ENCODE measurements around the gene LIMS1. TPM values are rescaled to one million over a fixed set of nuclear protein-coding genes. Genes with fewer than 3 reads are reported as not detected.

LIMS1 gene
- total RNA-seq, 2 experiments from 2014 or later, result 18.5 to 21.3 TPM

- intact Hi-C loops (cut with DNase I, micrococcal nuclease), result loop anchor here (10.0 kb wide), 3 partner anchors 53 to 653 kb away; partner anchors contain the start of gene LIMS1 (in 1 of the 2)
- H3K9me3 Mint-ChIP-seq, result no peaks in the 10 kb centered on the region
- H3K27me3 Mint-ChIP-seq, result no peaks in the 10 kb centered on the region
- peaks cover 4% of the 10 kb centered on the region for H3K4me1 ChIP-seq (ENCODE audit: insufficient read depth, low read length)
- ATAC-seq (ENCODE audit: poor library complexity) (peak; percentile 61), DNase-seq (peak in 2 of 14 experiments; percentile 48 to 57)
- H3K27ac Mint-ChIP-seq, result peak overlapping the region; percentile 53
- H3K4me3 ChIP-seq (ENCODE audit: low read length), result peak overlapping the region; percentile 9
- H3K36me3 ChIP-seq (ENCODE audit: insufficient read depth, low read length), result no peaks in the 10 kb centered on the region
- POLR2A ChIA-PET, result interaction anchor here (0.9 kb wide), 1 partner anchor 23 kb away, joined by 3 read pairs; no protein-coding TSS in a partner anchor
- no peak for TF ChIP-seq CTCF (IDR thresholded peaks at IDR 0.05)
- no peaks in the 10 kb centered on the region for H3K27me3 ChIP-seq (ENCODE audit: control insufficient read depth in 1 of 2, insufficient read depth in 2 of 2, low read length in 2 of 2)
- no peaks in the 10 kb centered on the region for H3K9me3 ChIP-seq (ENCODE audit: control insufficient read depth in 1 of 2, insufficient read depth in 1 of 2, low read length in 2 of 2)
- H3K36me3 Mint-ChIP-seq (ENCODE audit: low read depth), result no peaks in the 10 kb centered on the region
- peaks cover 22% of the 10 kb centered on the region for H3K4me1 Mint-ChIP-seq (ENCODE audit: low read depth)
- peak overlapping the region in 1 of 2 donors; percentile 49 for H3K27ac ChIP-seq (ENCODE audit: low read depth in 1 of 2, low read length in 2 of 2)
- peak overlapping the region; percentile 9 for H3K4me3 Mint-ChIP-seq
- CTCF ChIA-PET, result no interaction called here
Measured at GRCh38 chr2:108588070-108588668, 53.9 kb downstream of the LIMS1 start.

GRCh38 chr2:108589372-108589771 is 55.1 kb downstream of the LIMS1 start:
- Mint-ChIP-seq H3K27ac (no peak overlapping the region), H3K9me3 (no peaks in the 10 kb centered on the region), H3K36me3 (ENCODE audit: low read depth) (no peaks in the 10 kb centered on the region), H3K27me3 (no peaks in the 10 kb centered on the region), H3K4me1 (ENCODE audit: low read depth) (peaks cover 30% of the 10 kb centered on the region), H3K4me3 (no peak overlapping the region)
- Histone ChIP-seq H3K27ac (ENCODE audit: low read depth in 1 of 2, low read length in 2 of 2) (no peak overlapping the region), H3K4me1 (ENCODE audit: insufficient read depth, low read length) (no peaks in the 10 kb centered on the region), H3K36me3 (ENCODE audit: insufficient read depth, low read length) (no peaks in the 10 kb centered on the region), H3K9me3 (ENCODE audit: control insufficient read depth in 1 of 2, insufficient read depth in 1 of 2, low read length in 2 of 2) (no peaks in the 10 kb centered on the region), H3K4me3 (ENCODE audit: low read length) (no peak overlapping the region), H3K27me3 (ENCODE audit: control insufficient read depth in 1 of 2, insufficient read depth in 2 of 2, low read length in 2 of 2) (no peaks in the 10 kb centered on the region)
- ChIA-PET CTCF (no interaction called here), POLR2A (no interaction called here)
- ATAC-seq (ENCODE audit: poor library complexity) (no peak), DNase-seq (no peak)
- TF ChIP-seq CTCF (IDR thresholded peaks at IDR 0.05), result no peak
- intact Hi-C loops (cut with DNase I, micrococcal nuclease), result loop anchor here (10.0 kb wide), 3 partner anchors 55 to 655 kb away; partner anchors contain the start of gene LIMS1 (in 1 of the 2)

GRCh38 chr2:108589781-108590180 is 55.5 kb downstream of the LIMS1 start:
- Histone ChIP-seq H3K4me1 (ENCODE audit: insufficient read depth, low read length) (peaks cover 1% of the 10 kb centered on the region), H3K4me3 (ENCODE audit: low read length) (no peak overlapping the region), H3K36me3 (ENCODE audit: insufficient read depth, low read length) (no peaks in the 10 kb centered on the region), H3K27me3 (ENCODE audit: control insufficient read depth in 1 of 2, insufficient read depth in 2 of 2, low read length in 2 of 2) (no peaks in the 10 kb centered on the region), H3K9me3 (ENCODE audit: control insufficient read depth in 1 of 2, insufficient read depth in 1 of 2, low read length in 2 of 2) (no peaks in the 10 kb centered on the region), H3K27ac (ENCODE audit: low read depth in 1 of 2, low read length in 2 of 2) (no peak overlapping the region)
- H3K27ac Mint-ChIP-seq, result no peak overlapping the region
- H3K4me1 Mint-ChIP-seq (ENCODE audit: low read depth), result peaks cover 34% of the 10 kb centered on the region
- no peak for TF ChIP-seq CTCF (IDR thresholded peaks at IDR 0.05)
- ATAC-seq (ENCODE audit: poor library complexity) (no peak), DNase-seq (no peak)
- no peaks in the 10 kb centered on the region for H3K36me3 Mint-ChIP-seq (ENCODE audit: low read depth)
- intact Hi-C loops (cut with DNase I, micrococcal nuclease), result loop anchor here (5.0 to 10.0 kb wide), 4 partner anchors 55 to 655 kb away; partner anchors contain the start of gene LIMS1 (in 1 of the 2)
- ChIA-PET CTCF (no interaction called here), POLR2A (no interaction called here)
- H3K9me3 Mint-ChIP-seq, result no peaks in the 10 kb centered on the region
- H3K27me3 Mint-ChIP-seq, result no peaks in the 10 kb centered on the region
- H3K4me3 Mint-ChIP-seq, result no peak overlapping the region
